Loucy (cell line): Measurements from ENCODE around the gene CACNA1C.

Experiments
- H2AFZ ChIP-seq: fragments of 200-600 bp; sonication (generic); 2 replicates; pipeline ENCODE4 v1.6.0; 2016; ENCODE audit warnings: antibody characterized with exemption, mild to moderate bottlenecking, low read length, moderate library complexity
- H3F3A ChIP-seq: fragments of 200-600 bp; 2 replicates; pipeline ENCODE4 v1.6.0; 2016; ENCODE audit warnings: antibody characterized with exemption, low read depth, mild to moderate bottlenecking
- H3K27me3 ChIP-seq: fragments of 200-600 bp; sonication (generic); 2 replicates; pipeline ENCODE4 v1.6.1; 2014; ENCODE audit warnings: low read length, mild to moderate bottlenecking; ENCODE audit not compliant: insufficient read depth, poor library complexity, severe bottlenecking
- H3K36me3 ChIP-seq: fragments of 200-600 bp; sonication (generic); 2 replicates; pipeline ENCODE4 v1.6.1; 2016; ENCODE audit warnings: low read length; ENCODE audit not compliant: insufficient read depth
- H3K4me1 ChIP-seq: fragments of 200-600 bp; sonication (generic); 2 replicates; pipeline ENCODE4 v1.5.1; 2014; ENCODE audit warnings: low read length, mild to moderate bottlenecking; ENCODE audit not compliant: insufficient read depth, poor library complexity, severe bottlenecking
- H3K4me2 ChIP-seq: fragments of 200-600 bp; sonication (generic); 2 replicates; pipeline ENCODE4 v1.6.0; 2014; ENCODE audit warnings: antibody characterized with exemption, low read length, low read depth, mild to moderate bottlenecking; ENCODE audit not compliant: poor library complexity, severe bottlenecking
- H3K4me3 ChIP-seq: fragments of 200-600 bp; sonication (generic); 2 replicates; pipeline ENCODE4 v1.5.1; 2014; ENCODE audit warnings: low read length, mild to moderate bottlenecking, mixed read lengths; ENCODE audit not compliant: poor library complexity, severe bottlenecking
- H3K79me2 ChIP-seq: fragments of 200-600 bp; sonication (generic); 2 replicates; pipeline ENCODE4 v1.6.1; 2014; ENCODE audit warnings: low read length; ENCODE audit not compliant: insufficient read depth
- H3K9ac ChIP-seq: fragments of 200-600 bp; sonication (generic); 2 replicates; pipeline ENCODE4 v1.6.0; 2014; ENCODE audit warnings: mild to moderate bottlenecking, low read depth, low read length, moderate library complexity; ENCODE audit not compliant: poor library complexity, severe bottlenecking
- H3K9me2 ChIP-seq: fragments of 200-600 bp; sonication (generic); replicated peaks from 2 replicates; pipeline ENCODE4 v1.6.1; 2016; ENCODE audit warnings: low read depth, low read length, mixed read lengths
- H3K9me3 ChIP-seq: fragments of 200-600 bp; sonication (generic); 2 replicates; pipeline ENCODE4 v1.6.1; 2014; ENCODE audit warnings: mild to moderate bottlenecking, antibody characterized with exemption, low read length, low read depth; ENCODE audit not compliant: insufficient read depth
- H4K20me1 ChIP-seq: fragments of 200-600 bp; sonication (generic); 2 replicates; pipeline ENCODE4 v1.6.0; 2014; ENCODE audit warnings: antibody characterized with exemption, low read length, mild to moderate bottlenecking; ENCODE audit not compliant: insufficient read depth, poor library complexity, severe bottlenecking
- CTCF ChIP-seq: fragments of 200-600 bp; sonication (generic); conservative IDR thresholded peaks from 2 replicates; pipeline ENCODE4 v1.5.1; 2014; ENCODE audit warnings: mild to moderate bottlenecking, antibody characterized with exemption, low read length
- EZH2phosphoT487 ChIP-seq: fragments of 200-600 bp; IDR thresholded peaks from 2 replicates; pipeline ENCODE4 v1.6.1; 2018; ENCODE audit warnings: antibody characterized with exemption, mild to moderate bottlenecking, moderate library complexity, borderline replicate concordance

CACNA1C gene

GRCh38 chr12:2618291-2618995 is 565.7 kb downstream of the CACNA1C start:
- no peaks in the 10 kb centered on the region for H3K9me3 ChIP-seq
- H3K4me1 ChIP-seq, result peaks cover 30% of the 10 kb centered on the region
- H3K79me2 ChIP-seq, result no peaks in the 10 kb centered on the region
- no peak for TF ChIP-seq EZH2phosphoT487
- TF ChIP-seq CTCF, result no peak
- no peak overlapping the region for H3K4me2 ChIP-seq
- no peak overlapping the region for H2AFZ ChIP-seq
- no peaks in the 10 kb centered on the region for H4K20me1 ChIP-seq
- no peaks in the 10 kb centered on the region for H3K27me3 ChIP-seq
- no peaks in the 10 kb centered on the region for H3F3A ChIP-seq
- no peaks in the 10 kb centered on the region for H3K9me2 ChIP-seq
- H3K4me3 ChIP-seq, result no peak overlapping the region
- H3K36me3 ChIP-seq, result no peaks in the 10 kb centered on the region
- peak overlapping the region; percentile 61 for H3K9ac ChIP-seq

- Histone ChIP-seq H3K4me3 (no peak overlapping the region), H3F3A (no peaks in the 10 kb centered on the region), H3K4me2 (no peak overlapping the region), H3K9ac (no peak overlapping the region), H3K9me2 (no peaks in the 10 kb centered on the region), H3K36me3 (no peaks in the 10 kb centered on the region), H4K20me1 (no peaks in the 10 kb centered on the region), H3K9me3 (no peaks in the 10 kb centered on the region), H2AFZ (no peak overlapping the region), H3K27me3 (no peaks in the 10 kb centered on the region), H3K4me1 (peaks cover 26% of the 10 kb centered on the region), H3K79me2 (no peaks in the 10 kb centered on the region)
- TF ChIP-seq EZH2phosphoT487 (no peak), CTCF (no peak)
Measured at GRCh38 chr12:2619136-2619535, 566.3 kb downstream of the CACNA1C start.

- no peaks in the 10 kb centered on the region for H4K20me1 ChIP-seq
- no peaks in the 10 kb centered on the region for H3F3A ChIP-seq
- H3K4me2 ChIP-seq, result no peak overlapping the region
- no peak overlapping the region for H3K9ac ChIP-seq
- H3K79me2 ChIP-seq, result no peaks in the 10 kb centered on the region
- H2AFZ ChIP-seq, result no peak overlapping the region
- no peaks in the 10 kb centered on the region for H3K27me3 ChIP-seq
- H3K9me2 ChIP-seq, result no peaks in the 10 kb centered on the region
- H3K36me3 ChIP-seq, result no peaks in the 10 kb centered on the region
- H3K4me1 ChIP-seq, result peaks cover 12% of the 10 kb centered on the region
- H3K4me3 ChIP-seq, result no peak overlapping the region
- H3K9me3 ChIP-seq, result no peaks in the 10 kb centered on the region
- TF ChIP-seq EZH2phosphoT487 (no peak), CTCF (no peak)
Measured at GRCh38 chr12:2622460-2622859, 569.7 kb downstream of the CACNA1C start.
